Erythroblast (primary cell): ENCODE data around the gene CLEC3B.

Experiments
- GATA1 ChIP-seq: IDR thresholded peaks from 2 replicates; pipeline ENCODE4 v1.6.1; 2011; ENCODE audit warnings: low read depth, mild to moderate bottlenecking, control low read depth, low read length, moderate library complexity
- POLR2A ChIP-seq: IDR thresholded peaks from 2 replicates; pipeline ENCODE4 v1.6.1; 2011; ENCODE audit warnings: mild to moderate bottlenecking, low read length

DNA sequence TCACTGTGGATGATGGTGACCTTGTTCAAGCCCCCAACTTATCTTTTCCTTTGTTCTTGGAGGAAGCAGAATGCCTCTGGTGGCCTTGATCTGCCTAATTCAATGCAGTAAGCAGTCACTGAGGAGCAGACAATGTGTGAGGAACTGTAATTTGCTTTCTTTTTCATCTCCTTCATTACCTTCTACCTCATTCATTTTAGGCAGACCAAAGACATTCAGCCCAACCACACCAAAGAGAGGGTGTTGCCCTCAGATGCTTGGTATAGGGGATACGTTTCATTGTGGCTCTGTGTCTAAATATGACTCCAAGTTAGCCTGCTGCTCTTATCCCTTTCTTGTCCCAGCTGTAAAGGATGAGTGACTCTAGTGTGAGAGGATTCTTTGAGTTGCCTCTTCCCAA is 34.8 kb upstream of the CLEC3B start:
- TF ChIP-seq POLR2A = no peak
- no peak for TF ChIP-seq GATA1
